Raji (cell line): ENCODE results near the gene TPRG1L.

ENCODE experiments used
- POLR2A ChIP-seq: IDR thresholded peaks from 2 replicates; pipeline ENCODE4 v1.6.1; 2011; ENCODE audit warnings: low read depth, low read length, control low read depth; ENCODE audit not compliant: insufficient read depth

TPRG1L gene

DNA sequence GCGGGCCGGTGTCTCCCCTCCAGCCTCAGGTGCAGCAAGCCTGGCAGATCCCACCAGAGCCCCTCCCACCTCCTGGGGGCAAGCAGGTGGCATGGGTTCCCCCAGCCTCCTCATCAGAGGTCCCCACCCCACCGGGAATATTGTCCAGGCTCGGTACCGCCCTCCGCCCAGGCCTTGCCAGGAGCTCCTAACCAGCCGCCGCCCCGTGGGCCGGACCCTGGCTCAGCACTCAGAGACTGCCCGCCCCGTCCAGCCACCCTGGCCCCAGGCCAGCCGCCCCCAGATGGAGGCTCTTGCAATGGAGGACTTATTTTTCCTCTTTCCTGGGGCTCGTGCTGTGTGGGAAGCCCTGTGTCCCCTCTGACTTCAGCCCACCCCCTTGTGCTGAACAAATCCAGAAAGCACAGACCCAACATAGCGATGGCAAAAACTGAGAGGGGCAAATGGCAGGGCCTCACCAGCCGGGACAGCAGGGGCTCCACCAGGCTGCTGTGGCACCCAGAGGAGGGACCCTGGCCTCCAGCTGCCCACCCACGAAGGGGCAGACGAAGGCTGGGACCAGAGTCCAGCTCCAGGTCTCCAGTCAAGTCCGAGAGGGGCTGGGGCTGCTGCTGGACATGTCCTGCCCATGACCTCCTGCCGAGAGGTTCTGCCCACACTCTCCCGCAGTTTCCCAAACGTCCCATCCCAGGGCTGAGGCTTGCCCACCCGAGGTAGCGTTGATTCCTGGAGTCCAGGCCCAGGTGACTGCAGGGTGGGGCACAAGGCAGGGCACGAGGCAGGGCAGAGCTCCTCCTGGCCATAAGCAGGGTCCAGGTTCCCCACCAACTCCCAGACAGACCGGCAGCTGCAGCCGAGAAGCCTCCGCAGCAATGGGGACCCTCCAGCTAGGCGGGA lies 21.0 kb upstream of the TPRG1L start:
- TF ChIP-seq POLR2A: no peak

GRCh38 chr1:3604468-3604974 lies 20.3 kb upstream of the TPRG1L start:
- TF ChIP-seq POLR2A: no peak

DNA sequence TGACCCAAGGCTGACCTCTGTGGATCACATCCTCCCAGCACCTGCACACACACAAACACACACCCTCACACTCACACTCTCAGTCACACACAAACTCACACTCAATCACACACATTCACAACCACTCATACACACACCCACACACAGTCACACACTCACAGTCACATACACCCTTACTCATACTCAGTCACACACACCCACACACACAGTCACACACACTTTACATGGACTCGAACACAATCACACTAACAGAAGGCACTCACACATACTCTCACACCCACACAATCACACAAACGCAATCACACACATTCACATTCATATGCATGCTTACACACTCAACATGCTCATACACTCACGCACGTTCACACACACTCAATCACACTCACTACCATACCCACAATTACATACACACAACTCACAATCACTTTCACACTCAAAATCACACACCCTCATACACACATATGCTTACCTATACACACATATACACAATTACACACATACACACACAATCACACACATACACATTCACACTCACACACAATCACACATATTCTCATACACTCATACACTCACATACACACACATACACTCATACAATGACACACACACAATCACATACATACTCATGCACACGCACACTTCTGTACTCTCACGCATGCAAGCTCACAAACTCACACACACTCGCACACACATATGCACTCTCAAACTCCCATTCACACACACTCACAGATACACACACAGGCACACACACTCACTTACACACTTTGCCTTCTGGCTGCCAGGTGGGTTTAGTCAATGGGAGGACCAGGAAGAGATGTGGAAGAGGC lies 19.6 kb upstream of the TPRG1L start:
- TF ChIP-seq POLR2A: no peak

- no peak for TF ChIP-seq POLR2A
Observed at GRCh38 chr1:3606779-3607702, 17.8 kb upstream of the TPRG1L start.

- TF ChIP-seq POLR2A: no peak
Observed at GRCh38 chr1:3607703-3608065, 17.1 kb upstream of the TPRG1L start.

DNA sequence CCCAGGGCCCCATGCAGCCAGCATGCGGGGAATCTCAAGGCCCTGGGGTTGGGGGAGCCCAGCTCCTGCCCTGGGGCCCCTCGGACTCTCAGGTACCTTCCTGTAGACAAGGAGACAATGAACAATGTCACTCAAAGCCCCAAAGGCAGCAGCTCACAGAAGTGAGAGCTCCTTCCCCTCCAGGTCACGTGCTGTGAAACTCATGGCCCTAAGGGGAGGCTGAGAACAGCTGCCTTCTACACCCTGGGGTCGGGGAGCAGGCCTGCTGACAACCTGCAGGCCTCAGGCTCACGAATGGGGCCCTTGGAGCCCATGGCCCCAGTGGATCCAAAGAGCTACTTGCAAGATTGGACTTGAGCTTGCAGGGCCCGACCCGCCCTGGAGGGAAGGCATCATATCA lies 16.7 kb upstream of the TPRG1L start:
- TF ChIP-seq POLR2A: no peak

- no peak for TF ChIP-seq POLR2A
Observed at GRCh38 chr1:3609016-3609768, 15.6 kb upstream of the TPRG1L start.

DNA sequence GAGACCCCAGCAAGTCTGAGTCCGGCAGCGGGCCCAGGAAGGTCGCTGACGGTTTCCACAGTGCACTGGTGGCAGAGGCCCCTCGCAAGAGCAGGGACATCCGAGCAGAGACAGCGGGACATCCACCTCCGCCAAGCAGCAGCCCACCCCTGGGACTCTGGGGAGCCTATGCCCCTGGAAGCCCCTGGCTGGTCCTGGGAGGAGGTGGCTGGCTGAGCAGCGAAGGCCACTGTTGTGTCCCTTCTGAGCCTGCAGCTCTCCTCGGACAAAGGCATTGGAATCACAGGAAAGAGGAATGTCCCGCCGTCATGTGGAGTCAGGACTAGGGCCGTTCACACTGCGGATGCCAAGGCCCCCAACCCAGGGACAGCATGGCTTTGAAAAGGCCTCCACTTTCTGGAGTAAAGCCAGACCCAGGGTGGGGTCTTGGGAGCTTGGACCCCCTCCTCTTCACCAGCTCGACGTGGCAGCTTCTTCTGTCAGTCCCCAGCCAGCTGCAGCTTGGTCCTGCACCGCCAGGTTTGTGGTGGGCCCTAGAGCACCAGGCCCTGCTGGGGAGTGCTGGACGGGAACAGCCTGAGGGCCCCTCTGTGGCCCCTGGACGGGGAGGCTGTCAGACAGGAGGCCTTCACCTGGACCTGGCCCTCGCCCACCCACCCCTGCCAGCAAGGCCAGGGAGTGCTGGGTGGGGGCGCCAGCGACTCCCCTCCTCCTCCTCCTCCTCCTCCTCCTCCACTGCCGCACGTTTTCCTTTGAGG lies 14.9 kb upstream of the TPRG1L start:
- no peak for TF ChIP-seq POLR2A

- TF ChIP-seq POLR2A: no peak
Observed at GRCh38 chr1:3610527-3611169, 14.2 kb upstream of the TPRG1L start.

- TF ChIP-seq POLR2A: no peak
Observed at GRCh38 chr1:3611170-3612019, 13.4 kb upstream of the TPRG1L start, which contains the start of gene MEGF6. TSS of gene MEGF6 (minus strand) at chr1:3611508. CDS start at chr1:3611268, 240 bp downstream.

GRCh38 chr1:3612123-3612522 lies 12.7 kb upstream of the TPRG1L start:
- no peak for TF ChIP-seq POLR2A

GRCh38 chr1:3614755-3615742 lies 9.8 kb upstream of the TPRG1L start:
- TF ChIP-seq POLR2A: no peak
